Nephron (organoid): Measurements from ENCODE around the gene POMT2.

Source experiments
- H3K27ac Mint-ChIP-seq, 3 experiments: 2 replicates each; pipeline ENCODE4 v1.8.0; 2020; ENCODE audit warnings: mixed read lengths in 3 of 3, mild to moderate bottlenecking in 2 of 3, moderate library complexity in 1 of 3
- H3K27me3 Mint-ChIP-seq: 2 replicates; pipeline ENCODE4 v1.8.0; 2021; ENCODE audit warnings: low read depth, mild to moderate bottlenecking, moderate library complexity, mixed read lengths
- H3K36me3 Mint-ChIP-seq: 2 replicates; pipeline ENCODE4 v1.8.0; 2020; ENCODE audit warnings: low read depth, mixed read lengths
- H3K4me1 Mint-ChIP-seq: 2 replicates; pipeline ENCODE4 v1.8.0; 2020; ENCODE audit warnings: mixed read lengths
- H3K4me3 Mint-ChIP-seq, 3 experiments: 2 replicates each; pipeline ENCODE4 v1.8.0; 2020; ENCODE audit warnings: mild to moderate bottlenecking in 3 of 3, mixed read lengths in 3 of 3, moderate library complexity in 2 of 3
- H3K9me3 Mint-ChIP-seq: 2 replicates; pipeline ENCODE4 v1.8.0; 2020; ENCODE audit warnings: mixed read lengths
- CTCF ChIP-seq, 3 experiments: fragments of 200-600 bp; sonication (generic); IDR thresholded peaks; one replicate each; pipeline ENCODE4 v1.5.0; 2021; ENCODE audit warnings: antibody characterized with exemption in 3 of 3; ENCODE audit not compliant: unreplicated experiment in 3 of 3

Gene POMT2

GRCh38 chr14:77275041-77275580 is 45.6 kb downstream of the POMT2 start:
- TF ChIP-seq CTCF (IDR thresholded peaks at IDR 0.05; ENCODE audit: unreplicated experiment in 3 of 3), result no peak
- no peak overlapping the region for H3K4me3 Mint-ChIP-seq

GRCh38 chr14:77273796-77274195 is 46.9 kb downstream of the POMT2 start:
- peaks cover 51% of the 10 kb centered on the region for H3K27me3 Mint-ChIP-seq
- H3K27ac Mint-ChIP-seq, result no peak overlapping the region
- TF ChIP-seq CTCF (IDR thresholded peaks at IDR 0.05; ENCODE audit: unreplicated experiment in 3 of 3), result no peak
- no peaks in the 10 kb centered on the region for H3K9me3 Mint-ChIP-seq
- no peak overlapping the region for H3K4me3 Mint-ChIP-seq
- peaks cover 3% of the 10 kb centered on the region for H3K4me1 Mint-ChIP-seq
- no peaks in the 10 kb centered on the region for H3K36me3 Mint-ChIP-seq

More at GRCh38 chr14:77275041-77275580, 45.6 kb downstream of the POMT2 start:
- Mint-ChIP-seq H3K36me3 (peaks cover 7% of the 10 kb centered on the region), H3K4me1 (peaks cover 3% of the 10 kb centered on the region), H3K27ac (no peak overlapping the region), H3K9me3 (no peaks in the 10 kb centered on the region), H3K27me3 (peaks cover 38% of the 10 kb centered on the region)

- Mint-ChIP-seq H3K36me3 (no peaks in the 10 kb centered on the region), H3K4me1 (peaks cover 3% of the 10 kb centered on the region), H3K27ac (no peak overlapping the region), H3K9me3 (peaks cover 4% of the 10 kb centered on the region), H3K27me3 (peaks cover 63% of the 10 kb centered on the region), H3K4me3 (peak overlapping the region in 2 of 3 experiments; percentile 39 to 55)
- TF ChIP-seq CTCF (IDR thresholded peaks at IDR 0.05; ENCODE audit: unreplicated experiment in 3 of 3), result no peak
Observed at GRCh38 chr14:77272261-77272660, 48.4 kb downstream of the POMT2 start.

GRCh38 chr14:77271113-77271710 is 49.5 kb downstream of the POMT2 start, which contains the start of gene NGB:
NGB (minus strand) TSS chr14:77271206; CDS start chr14:77270937, 269 bp downstream.
- Mint-ChIP-seq H3K4me3 (peak within 1 kb of the TSS; percentile 45 to 72 (median 69)), H3K4me1 (peaks cover 3% of the 10 kb centered on the region), H3K9me3 (peaks cover 4% of the 10 kb centered on the region), H3K27ac (no peak within 1 kb of the TSS), H3K27me3 (peaks cover 63% of the 10 kb centered on the region), H3K36me3 (no peaks in the 10 kb centered on the region)
- no peak for TF ChIP-seq CTCF (IDR thresholded peaks at IDR 0.05; ENCODE audit: unreplicated experiment in 3 of 3)

- no peak for TF ChIP-seq CTCF (IDR thresholded peaks at IDR 0.05; ENCODE audit: unreplicated experiment in 3 of 3)
- Mint-ChIP-seq H3K36me3 (no peaks in the 10 kb centered on the region), H3K27ac (no peak overlapping the region)
Observed at GRCh38 chr14:77270361-77271112, 50.1 kb downstream of the POMT2 start.

More at GRCh38 chr14:77270361-77271112, 50.1 kb downstream of the POMT2 start:
- peak overlapping the region in 2 of 3 experiments; percentile 36 to 50 for H3K4me3 Mint-ChIP-seq
- H3K27me3 Mint-ChIP-seq, result peaks cover 63% of the 10 kb centered on the region
- H3K4me1 Mint-ChIP-seq, result peaks cover 3% of the 10 kb centered on the region
- peaks cover 4% of the 10 kb centered on the region for H3K9me3 Mint-ChIP-seq
